CD4-positive, alpha-beta T cell treated with Interleukin-15 for 4 hours (primary cell): Measurements from ENCODE around the gene GNG14.
A peak's percentile ranks its signal among the peaks of the same experiment; 100 is the strongest.
"Not testable (repeated sequence)": the region's sequence is repeated elsewhere in the genome, so short reads cannot be mapped to it uniquely, and the experiment has no call there.

ENCODE experiments used
- DNase-seq: peaks from one replicate; pipeline ENCODE4 v3.0.0-alpha.2; 2020; ENCODE audit warnings: low spot score

Gene GNG14

GRCh38 chr19:12667731-12668302 lies 20.0 kb upstream of the GNG14 start:
- DNase-seq = no peak

DNA sequence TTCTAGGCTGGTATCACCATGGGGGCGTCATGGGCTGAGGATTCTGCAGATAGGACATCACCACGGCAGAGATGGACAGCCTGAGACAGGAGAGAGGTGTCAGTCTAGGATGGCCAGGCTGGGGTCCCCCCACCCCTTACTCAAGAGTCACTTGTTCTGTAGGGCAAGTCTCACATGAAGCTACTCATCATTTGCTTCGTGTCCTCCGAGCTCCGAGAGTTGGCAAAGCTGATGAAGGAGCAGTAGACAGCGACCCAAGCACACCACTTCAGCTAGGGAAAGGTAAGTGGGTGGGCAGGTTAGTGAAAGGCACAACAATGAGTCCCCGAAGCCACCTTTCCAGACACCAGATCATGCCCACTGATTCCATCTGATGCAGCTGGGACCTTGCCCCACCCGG lies 19.5 kb upstream of the GNG14 start:
- no peak for DNase-seq

DNA sequence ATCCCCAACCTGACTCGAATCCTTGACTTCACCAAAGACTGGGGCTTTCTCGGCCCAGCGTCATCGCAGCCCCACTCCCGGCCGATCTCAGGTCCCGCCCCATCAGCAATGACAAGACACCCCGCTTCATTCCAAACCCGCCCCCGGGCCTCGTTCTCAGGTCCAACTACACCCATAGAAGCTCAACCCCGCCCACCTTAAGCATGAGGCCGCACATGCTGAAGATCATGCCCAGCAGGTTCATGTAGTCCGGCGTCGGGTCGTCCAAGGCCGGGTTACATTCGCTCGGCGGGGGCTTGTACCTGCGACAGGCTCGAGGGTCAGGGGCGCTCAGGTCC lies 18.9 kb upstream of the GNG14 start:
- peak; percentile 58 for DNase-seq

- DNase-seq = peak; percentile 72
These were observed 18.3 kb upstream of the GNG14 start for GRCh38 chr19:12669270-12670158.

DNA sequence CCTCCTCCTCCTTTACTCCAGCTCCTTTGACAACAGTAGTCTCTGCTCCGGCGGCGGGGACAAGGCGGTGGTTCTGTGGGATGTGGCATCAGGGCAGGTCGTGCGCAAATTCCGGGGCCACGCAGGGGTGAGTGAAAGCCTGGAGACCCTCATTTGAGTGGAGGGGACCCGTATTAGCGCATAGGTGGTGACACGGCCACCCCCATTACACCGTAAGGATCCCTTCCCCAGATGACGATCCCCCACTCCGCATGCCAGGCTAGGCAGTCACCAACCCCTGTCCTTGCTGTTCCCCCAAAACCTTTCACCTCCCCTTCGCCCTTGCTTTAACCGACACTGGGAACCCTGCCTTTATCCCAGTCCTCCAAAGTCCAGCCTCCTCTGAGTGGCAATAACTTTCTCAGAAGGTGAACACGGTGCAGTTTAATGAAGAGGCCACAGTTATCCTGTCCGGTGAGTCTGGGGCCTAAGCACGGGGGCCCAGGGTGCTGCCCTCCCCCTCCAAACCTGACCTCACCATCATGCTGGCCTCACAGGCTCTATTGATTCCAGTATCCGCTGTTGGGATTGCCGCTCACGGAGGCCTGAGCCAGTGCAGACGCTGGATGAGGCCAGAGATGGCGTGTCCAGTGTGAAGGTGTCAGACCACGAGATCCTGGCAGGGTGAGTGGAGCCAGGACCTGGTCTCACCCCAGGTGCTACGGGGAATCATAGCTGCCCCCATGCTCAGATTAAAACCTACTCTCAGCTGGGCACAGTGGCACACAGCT lies 17.5 kb upstream of the GNG14 start:
- DNase-seq = no peak

DNA sequence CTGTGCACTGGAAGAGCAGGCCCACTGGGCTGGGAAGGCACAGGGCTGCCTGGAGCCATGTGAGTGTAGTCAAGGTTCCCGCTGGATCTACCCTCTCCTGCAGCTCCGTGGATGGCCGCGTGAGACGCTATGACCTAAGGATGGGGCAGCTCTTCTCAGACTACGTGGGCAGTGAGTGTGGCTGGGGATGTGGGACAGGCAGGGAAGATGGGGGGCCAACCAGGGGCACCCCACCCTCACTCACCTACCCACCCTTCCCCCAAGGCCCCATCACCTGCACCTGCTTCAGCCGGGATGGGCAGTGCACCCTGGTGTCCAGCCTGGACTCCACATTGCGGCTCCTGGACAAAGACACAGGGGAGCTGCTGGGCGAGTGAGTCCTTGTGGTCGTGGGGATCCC lies 15.1 kb upstream of the GNG14 start:
- DNase-seq = no peak

- no peak for DNase-seq
These were observed 12.4 kb upstream of the GNG14 start for GRCh38 chr19:12675399-12675798.

- DNase-seq = no peak
These were observed 11.9 kb upstream of the GNG14 start for GRCh38 chr19:12675940-12676339.

GRCh38 chr19:12676384-12676792 lies 11.4 kb upstream of the GNG14 start:
- DNase-seq = peak; percentile 85

GRCh38 chr19:12676928-12677327 lies 10.9 kb upstream of the GNG14 start:
- DNase-seq = no peak

DNA sequence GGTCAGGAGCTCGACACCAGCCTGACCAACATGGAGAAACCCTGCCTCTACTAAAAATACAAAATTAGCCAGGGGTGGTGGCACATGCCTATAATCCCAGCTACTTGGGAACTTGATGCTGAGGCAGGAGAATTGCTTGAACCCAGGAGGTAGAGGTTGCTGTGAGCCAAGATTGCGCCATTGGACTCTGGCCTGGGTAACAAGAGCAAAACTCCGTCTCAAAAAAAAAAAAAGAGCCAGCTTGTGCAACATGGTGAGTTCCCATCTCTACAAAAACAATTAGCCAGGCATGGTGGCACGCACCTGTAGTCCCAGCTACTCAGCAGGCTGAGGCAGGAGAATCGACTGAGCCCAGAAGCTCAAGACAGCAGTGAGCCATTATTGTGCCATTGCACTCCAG lies 9.8 kb upstream of the GNG14 start:
- DNase-seq = not testable (repeated sequence)

- no peak for DNase-seq
These were observed 7.8 kb upstream of the GNG14 start for GRCh38 chr19:12680034-12680433.

DNA sequence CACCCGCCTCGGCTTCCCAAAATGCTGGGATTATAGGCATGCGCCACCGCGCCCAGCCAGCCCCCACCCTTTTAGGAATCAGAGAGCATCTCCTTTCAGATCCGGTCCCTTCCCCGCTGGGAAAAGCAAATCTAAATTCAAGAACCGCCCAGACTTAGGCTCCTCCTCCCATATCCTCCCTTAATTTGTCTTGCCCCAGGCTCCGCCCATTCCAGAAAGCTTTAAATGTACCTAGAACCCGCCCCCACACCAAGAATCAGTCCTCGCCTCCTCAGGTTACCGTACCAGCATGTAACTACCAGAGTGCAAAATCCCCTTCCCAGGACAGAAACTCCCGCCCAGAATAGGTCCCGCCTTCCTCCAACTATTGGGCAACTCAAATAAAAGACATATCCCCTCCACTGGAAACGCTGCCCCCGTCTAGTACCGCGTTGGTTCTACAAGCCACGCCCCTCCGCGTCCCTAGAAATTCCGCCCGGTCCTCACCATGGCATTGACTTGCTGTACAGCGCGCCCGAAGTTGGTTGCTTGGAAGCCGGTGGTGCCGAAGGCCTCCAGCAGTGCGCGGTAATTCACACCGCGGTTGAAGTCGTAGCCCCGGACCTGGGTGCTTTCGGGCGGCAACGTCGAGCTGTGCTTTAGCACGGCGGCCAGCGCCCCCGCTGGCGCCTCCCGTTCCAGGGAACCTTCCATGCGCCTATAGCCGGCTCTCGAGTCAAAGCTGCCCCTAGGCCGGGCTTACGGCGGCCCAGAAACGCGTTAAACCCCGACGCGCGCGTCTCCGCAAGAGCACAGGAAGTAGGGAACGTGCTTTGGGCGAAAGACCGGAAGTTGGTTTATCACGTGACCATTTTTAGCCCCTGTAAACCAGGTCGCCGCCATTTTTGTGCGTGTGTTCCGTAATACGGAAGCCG lies 6.5 kb upstream of the GNG14 start, which contains the start of gene DHPS:
DHPS (minus strand) TSS at position 807 of the 914 bp plus-strand sequence; CDS start at position 693, 114 bp downstream.
- DNase-seq = peak; percentile 95

GRCh38 chr19:12685831-12686230 lies 2.0 kb upstream of the GNG14 start:
- DNase-seq = no peak

- DNase-seq = no peak
These were observed 1.2 kb downstream of the GNG14 start for GRCh38 chr19:12689012-12689411.

DNA sequence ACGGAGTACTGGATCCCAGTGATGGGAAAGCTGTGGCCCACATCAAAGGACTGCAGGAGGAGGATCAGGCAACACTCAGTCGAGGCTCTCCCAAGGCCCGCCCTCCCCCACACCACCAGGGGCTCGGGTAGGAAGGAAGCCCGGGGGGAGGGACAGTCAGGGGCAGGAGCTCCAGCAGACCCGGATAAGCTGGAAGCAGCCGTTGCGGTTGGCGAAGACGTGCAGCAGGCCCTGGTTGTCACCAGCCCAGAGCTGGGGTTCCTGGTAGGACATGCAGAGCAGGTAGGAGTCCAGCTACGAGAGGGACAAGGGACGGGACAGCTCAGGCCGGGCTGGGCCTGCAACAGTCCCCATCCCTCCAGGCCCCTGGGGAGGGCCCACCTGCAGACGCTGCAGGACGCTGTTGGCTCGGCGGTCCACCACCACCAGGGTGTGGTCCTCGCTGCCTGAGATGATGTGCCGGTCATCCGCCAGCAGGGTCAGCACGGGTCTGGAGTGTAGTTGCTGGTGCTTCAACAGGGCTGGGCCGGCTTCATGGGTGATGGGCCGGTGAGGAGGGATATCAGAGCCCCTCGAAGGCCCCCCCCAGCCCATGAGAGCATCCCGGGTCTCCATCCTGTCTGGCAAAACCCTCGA lies 1.9 kb downstream of the GNG14 start:
- DNase-seq = no peak

DNA sequence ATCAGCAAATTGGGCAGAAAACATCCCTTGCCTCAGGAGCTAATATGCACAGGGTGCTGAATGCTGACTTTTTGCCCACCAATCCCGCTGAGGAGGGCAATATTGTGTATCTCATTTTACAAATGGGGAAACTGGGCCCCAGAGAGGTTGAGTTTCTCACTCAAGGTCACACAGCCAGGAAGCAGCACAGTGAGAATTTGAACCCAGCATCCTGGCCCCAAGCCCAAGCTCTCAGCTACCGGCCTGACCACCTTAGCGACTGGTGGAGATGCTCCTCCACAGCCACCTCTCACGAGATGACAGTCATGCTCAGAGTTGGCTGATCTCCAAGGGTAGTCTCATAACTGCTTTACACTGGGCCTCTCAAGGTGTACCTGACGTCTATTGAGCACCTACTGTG lies 5.2 kb downstream of the GNG14 start:
- DNase-seq = no peak

GRCh38 chr19:12694641-12695040 lies 6.8 kb downstream of the GNG14 start:
- no peak for DNase-seq

GRCh38 chr19:12695096-12695495 lies 7.3 kb downstream of the GNG14 start:
- no peak for DNase-seq

DNA sequence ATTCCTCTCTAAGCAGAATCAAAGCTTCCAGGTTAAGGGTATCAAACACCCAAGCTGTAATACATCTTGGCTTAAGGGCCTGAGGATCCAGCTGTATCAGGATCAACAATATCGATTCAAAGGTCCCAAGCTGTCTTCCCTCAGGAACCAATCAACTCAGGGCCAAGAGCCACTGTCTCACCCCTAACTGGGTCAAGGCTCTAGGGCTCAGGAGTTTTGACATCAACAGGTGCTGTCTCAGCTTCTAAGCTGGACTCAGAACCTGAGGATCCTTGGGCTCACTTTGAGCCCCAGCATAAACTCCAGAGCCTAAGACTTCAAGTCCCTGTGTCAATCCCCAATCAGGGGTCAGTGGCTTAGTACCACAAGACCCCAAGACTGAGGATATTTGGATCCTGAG lies 7.7 kb downstream of the GNG14 start:
- DNase-seq = no peak

GRCh38 chr19:12695997-12696365 lies 8.2 kb downstream of the GNG14 start:
- no peak for DNase-seq
